Cerebellar nuclear complex (tissue), 1 donor: ENCODE results near the gene SERPINA12.

ENCODE experiments used
- DNase-seq, 2 experiments: peaks; one replicate each; lab custom pipeline; 2025; lab: John Stamatoyannopoulos, UW

Gene SERPINA12, protein sequence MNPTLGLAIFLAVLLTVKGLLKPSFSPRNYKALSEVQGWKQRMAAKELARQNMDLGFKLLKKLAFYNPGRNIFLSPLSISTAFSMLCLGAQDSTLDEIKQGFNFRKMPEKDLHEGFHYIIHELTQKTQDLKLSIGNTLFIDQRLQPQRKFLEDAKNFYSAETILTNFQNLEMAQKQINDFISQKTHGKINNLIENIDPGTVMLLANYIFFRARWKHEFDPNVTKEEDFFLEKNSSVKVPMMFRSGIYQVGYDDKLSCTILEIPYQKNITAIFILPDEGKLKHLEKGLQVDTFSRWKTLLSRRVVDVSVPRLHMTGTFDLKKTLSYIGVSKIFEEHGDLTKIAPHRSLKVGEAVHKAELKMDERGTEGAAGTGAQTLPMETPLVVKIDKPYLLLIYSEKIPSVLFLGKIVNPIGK

DNA sequence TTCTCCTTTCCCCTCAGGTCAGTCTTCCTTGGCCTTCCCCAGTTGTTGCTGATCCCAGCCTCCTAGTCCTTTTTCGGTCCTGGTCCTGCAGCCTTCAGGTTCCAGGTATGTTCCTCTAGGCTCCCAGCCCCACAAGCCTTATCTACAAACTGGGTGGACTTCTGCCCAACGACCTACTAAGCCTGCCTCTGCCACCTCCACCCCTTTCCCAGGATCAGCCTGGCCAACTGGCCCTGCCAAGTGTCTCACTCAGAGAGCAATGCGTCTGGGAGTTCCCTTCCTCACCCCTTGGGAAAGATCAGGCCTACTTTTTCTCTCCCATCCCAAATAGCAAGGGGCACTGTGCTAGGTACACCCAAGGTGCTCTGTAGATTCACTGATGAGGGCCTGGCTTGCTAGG, at the start of gene SERPINA12:
Gene SERPINA12 (minus strand): TSS at position 114 of the 400 bp plus-strand sequence. CDS start 11,072 bp downstream, outside the sequence.
- no peak for DNase-seq

DNA sequence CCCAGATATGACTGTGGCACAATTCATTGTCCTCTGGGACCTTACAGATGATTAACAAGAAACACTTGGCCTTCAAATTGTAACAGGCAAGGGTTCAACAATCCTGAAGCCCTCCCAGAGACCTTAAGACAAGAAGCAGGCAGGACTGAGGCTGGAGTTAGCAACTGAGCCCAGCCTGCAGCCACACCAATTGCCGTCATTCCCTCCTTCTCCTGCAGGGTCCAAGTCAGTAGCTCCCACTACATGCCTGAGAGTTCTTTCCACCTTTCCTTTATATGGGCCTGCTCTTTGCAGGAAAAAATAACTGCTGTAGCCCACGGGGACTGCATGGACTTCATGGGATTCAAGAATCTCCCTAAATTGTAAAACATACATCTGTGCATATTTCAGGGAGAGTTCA, 49.6 kb upstream of the SERPINA12 start:
- DNase-seq = no peak

DNA sequence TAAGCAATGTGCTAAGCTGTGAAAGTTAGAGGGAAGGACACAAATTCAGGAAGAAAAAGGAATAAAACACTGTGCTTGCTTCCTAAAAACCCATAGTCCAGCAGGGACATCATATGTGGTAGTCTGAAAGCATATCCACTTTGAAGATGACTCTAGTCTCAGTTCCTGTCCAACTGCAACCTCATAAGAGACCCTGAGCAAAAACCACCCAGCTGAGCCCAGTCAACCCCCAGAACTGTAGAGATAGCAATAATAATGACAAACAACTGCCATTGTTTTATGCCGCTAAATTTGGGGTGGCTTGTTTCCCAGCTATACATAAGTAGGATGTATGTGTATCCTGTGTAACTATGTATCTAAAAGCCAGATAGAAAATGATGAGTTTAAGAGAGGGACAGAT, 48.1 kb upstream of the SERPINA12 start:
- DNase-seq = no peak

DNA sequence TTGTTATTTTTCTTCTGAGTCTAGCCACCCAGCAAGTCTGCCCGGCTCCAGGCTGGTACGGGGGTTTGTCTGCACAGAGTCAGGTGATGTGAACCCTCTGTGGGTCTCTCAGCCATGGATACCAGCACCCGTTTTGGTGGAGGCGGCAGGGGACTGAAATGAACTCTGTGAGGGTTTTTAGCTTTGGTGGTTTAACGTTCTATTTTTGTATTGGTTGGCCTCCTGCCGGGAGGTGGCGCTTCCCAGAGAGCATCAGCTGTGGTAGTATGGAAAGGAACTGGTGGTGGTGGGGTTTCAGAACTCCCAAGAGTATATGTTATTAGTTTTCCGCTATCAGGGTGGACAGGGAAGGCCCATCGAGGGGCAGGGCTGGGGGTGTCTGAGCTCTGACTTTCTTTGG, 46.7 kb upstream of the SERPINA12 start:
- DNase-seq = no peak

DNA sequence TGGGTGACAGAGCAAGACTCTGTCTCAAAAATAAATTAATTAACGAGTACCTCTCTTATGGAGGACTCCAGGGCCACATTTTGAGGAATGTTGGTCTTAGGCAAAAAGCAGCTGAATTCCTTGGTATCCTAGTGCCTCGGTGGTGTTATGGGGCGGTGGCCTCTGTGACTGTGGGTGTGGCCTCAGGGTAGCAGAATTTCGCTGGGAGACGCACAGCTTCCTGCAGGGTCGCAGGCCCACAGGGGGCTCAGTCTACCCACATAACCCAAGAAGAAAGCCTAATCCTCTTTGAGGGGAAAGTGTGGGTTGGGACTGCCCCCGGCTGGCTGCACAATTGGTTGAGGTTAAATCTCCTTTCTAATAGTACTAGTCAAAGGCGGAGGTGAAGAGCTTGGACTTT, 40.8 kb upstream of the SERPINA12 start:
- DNase-seq = no peak

DNA sequence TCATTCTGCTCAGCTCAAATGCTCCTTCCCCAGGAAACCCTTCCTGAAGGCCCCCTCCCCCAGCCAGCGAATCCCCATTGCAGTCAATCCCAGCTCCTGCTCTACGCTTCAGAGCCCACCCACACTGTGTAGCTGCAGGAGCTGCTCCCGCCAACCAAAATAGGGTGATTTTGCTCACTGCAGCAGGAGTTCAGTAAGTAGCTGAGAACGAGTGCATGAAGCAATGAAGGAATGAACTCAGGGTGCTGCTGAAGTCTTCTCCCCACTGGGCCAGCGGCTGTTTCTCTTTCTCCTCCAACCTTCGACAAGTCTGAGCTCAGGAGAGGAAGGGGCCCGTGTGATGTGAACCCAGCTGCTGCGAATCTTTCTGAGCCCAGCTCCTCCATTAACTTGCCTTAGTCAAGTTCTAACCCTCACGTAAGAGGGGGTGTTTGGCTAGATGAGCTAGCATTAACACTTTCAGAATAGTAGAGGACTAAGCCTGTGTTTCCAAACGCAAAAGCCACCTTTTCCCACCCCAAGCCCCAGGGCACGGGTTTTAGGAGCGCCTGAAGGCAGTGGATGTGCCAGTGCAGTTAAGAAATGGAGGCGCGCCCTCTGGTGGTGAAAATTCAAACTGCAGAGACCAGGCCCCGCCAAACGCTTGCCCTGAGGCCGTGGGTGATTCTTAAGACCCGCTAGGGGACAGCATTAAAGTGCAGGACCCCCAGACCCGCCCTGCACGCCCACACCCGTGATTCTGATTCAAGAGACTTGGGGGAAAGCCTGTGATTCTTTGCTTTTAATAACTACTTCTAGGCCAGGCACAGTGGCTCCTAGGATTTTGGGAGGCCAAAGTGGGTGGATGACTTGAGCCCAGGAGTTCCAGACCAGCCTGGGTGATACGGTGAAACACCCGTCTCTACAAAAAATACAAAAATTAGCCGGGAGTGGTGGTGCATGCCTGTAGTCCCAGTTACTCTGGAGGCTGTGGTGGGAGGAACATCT, 40.0 kb upstream of the SERPINA12 start:
- DNase-seq = no peak

DNA sequence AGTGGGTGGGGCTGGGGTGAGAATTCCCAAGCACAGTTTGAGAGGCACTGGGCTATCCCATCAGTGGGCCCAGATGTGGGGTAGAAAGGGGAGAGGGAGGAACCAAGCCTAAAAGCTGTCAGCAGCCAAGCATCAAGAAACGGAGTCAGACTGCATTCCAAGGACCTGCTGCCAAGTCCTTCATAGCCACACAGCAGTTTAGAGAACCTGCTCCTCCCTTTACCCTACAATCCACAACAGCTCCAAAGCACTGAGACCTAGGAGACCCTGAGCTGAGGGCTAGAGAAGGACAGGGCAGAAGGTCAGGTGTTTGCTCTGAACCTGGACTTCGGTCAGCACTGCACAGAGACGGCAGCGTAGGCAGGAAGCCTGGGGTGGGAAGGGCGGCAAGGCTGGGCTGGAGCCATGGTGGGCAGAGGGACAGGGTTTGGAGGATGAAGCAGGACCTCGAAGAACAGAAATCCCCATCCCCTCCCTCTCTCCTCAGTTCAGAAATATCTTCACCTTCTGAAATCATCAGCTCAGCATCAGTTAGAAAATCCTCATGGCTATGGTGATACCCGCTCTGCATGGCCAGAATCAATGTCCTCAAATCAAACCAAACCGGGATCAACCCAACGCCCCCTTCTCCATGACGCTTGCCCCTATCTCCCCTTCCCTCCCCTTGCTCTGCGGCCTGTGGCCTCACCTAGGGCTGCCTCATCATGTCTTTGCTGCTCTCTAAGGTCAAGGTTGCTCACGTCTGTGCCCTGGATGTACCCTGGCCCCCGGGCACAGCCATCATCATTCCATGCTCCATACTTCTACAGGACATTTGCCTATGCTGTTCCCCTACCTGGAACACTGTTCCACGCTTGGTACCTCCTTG, 39.1 kb upstream of the SERPINA12 start:
- DNase-seq = no peak

DNA sequence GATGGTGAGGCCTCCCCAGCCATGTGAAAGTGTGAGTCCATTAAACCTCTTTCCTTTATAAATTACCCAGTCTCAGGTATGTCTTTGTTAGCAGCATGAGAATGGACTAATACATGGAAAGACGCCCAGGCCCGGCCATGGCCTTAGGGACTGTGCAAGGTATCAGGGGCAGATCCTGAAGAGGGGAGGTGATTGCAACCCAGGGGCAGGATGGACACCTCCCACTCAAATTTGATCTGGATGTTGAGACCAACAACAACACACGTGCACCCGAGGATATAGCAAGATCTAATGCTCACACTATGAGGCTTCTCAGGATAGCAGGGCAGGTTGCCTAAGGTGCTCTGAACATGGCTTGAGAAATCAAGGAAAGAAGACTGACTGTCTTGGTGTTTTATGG, 38.5 kb upstream of the SERPINA12 start:
- DNase-seq = no peak

DNA sequence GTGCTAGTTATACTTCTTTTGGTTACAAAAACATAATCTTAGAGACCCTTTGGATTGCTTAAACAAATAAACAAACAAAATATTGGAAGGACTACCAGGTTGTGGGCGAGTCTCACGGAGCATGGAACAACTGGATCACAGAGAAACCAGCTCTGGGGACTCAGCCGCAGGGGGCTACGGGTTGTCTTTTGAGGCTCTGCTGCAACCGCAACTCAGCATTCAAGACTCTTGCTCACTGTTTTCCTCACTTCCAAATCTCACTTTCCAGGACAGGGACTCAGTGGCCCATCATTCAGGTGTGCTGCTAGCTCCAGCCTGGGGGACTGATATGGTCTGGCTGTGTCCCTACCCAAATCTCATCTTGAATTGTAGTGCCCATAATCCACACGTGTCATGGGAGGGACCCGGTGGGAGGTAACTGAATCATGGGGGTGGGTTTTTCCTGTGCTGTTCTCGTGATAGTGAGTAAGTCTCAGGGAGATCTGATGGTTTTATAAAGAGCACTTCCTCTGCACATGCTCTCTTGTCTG, 37.9 kb upstream of the SERPINA12 start:
- no peak for DNase-seq

DNA sequence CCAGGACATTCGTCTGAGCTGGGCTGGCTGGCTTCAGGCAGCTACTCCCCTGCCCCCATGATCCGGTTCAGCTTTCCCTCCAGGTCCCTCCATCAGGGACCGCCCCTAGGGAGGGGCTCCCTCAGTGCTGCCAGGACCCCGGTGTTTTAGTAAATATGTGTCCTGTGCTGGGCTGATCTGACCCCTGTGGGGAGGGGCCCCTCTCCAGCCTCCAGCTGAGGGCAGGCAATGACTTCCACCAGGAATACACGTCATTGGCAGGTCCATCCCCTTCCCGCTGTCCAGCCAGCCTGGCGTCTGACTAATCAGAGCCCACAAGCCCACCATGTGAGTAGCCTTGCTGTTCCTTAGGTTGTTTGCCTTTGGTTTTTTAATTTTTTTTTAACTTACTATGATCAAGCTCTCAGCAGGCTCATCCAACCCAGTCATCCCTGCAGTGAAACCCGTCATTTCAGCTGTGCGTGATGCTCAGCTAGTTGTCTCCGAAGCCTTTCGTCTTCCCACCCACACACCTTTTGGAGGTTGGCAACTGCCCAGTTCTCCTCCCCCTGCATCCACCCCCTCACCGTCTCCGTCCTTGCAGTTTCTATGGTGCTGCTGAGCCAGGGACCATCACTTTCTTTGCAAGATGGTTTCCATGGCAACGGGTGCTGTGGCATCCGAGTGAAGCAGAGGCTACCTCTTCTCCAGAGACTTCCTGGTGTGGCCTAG, 36.0 kb upstream of the SERPINA12 start:
- DNase-seq = no peak

DNA sequence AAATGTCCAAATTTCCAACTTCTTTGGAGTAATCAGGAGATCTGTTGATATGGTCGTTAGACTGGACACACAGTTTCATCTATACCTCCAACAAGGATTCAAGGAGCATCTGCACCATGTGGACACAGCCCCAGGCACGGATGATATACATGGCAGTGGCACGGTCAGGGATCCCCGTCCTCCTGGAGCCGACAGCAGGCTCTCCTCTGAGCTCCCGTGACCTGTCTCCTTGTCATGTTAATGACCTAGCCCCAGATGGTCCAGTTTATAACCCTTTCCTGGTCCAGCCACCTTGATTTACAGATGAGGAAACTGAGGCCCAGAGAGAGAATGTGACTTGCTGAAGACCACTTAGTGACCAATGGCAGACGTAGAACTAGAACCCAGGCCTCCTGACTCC, 35.5 kb upstream of the SERPINA12 start:
- DNase-seq = no peak

DNA sequence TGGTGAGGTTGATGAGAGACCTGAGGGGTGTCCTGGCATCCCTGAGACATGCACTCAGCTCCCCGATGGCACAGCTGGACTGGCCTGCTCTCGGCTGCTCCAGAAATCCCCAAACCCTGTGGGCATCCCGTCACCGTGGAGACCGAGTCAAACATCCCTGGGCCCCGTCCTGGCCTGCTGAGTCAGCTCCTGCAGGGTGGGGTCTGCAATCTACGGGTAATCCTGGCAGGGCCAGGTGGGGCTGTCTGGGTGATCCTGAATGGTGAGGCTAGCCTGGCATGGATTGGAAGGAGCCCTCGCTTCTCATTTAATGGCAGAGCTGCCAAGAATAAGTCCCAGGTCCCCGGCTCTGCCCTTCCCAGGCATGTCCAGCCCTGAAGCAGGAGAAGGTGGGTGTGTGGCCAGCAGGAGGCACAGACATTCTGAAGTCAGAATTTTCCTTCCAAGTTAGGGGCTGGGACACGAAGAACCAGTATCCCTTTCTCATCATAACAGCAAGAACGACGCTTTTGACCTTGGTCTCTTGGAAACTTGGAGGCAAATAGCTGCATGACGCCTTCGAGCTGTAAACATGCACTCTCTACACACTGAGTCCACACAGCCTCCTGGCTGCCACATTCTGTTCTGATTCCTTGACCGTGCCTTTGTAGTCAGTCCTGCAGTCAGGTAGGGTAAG, 34.3 kb upstream of the SERPINA12 start:
- no peak for DNase-seq

DNA sequence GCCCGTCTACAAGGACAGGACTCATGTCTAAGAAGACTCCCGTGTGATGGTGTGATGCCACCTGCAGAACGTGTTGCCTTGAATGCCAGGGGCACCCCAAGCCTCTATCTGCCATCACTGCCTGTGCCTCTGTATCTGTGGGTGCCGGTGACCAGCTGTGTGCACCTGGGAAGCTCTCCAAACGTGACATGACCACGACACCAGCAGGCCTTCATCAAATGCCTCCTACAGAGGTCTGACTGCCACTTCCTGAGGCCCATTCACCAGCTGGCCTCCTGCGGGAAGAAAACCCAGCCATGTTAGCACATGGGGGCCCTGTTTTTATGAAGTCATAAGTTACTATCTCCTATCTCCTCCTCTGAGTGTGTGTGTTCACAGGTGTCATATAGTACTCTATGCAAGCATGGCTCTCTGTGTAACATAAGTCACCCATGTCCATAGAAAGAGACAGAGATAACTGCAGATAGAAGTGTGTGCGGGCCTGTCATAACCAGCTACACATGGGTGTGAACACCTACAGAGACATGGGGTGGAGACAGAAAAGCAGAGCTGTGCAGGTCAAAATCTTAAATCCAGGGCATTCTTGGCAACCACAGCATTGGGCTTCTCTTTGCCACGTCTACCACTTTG, 33.7 kb upstream of the SERPINA12 start:
- no peak for DNase-seq

DNA sequence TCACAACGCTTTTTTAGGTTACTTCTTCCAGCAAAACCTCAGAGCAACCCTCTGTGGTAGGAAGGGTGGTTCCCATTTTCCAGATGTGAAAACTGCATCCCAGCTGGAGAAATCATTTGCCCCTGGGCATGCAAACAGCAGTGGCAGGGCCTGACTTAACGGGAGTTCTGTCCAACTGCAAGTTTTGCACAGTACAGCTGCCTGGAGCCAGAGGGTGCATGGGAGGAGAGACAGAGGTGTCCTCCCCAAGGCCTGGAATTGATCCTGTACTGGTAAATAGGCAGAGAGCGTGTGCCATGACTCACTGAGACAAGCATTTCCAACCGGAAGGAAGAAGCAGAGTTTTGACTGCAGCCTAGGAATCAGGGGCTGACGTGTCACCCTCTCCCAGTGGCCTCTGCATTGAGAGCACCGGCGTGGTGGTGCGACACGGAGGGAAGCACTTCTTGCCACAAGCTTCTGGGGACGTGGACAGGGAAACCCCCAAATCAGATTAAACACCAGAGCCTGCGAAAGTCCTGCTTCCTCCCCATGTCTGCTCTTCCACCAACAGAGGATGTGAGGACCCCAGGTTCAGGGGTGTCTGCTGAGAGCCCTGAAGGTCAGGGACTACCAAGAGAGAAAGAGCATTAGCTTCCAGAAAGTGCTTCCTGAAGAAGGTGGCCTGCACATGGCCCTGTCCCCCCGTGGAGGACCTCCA, 33.0 kb upstream of the SERPINA12 start:
- DNase-seq = no peak

DNA sequence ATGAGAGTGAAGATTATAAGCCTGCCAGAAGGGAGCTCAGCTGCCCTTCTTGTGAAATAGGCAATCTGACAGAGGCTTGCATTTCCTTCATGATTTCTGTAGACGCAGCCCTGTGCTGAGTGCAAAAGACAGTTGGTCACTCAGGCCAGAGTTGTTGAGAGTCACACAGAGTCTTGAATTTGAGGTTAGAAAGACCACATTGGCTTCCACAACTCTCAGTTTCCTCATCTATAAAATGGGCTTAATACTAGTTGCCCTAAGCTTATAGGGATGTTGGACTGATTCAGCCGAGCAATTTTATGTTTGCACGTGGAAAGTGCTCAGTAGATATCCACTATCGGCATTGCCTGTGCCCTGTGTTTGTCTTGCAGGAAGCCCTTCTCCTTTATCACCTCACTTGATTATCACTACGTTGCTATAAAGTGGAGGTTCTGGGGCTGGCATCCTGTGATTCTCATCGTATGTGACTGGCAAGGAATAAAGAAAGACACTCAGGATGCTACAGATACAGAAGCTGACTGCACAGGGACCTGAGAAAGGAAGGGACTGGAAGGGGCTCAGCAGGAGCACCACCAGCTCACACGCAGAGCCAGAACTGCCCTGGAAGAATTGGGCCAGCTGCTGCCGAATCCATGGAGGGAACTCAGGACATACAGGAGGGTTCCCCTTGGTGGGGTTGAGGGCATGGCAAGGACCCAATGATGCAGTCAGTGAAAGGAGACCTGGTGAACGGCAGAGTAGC, 32.1 kb upstream of the SERPINA12 start:
- DNase-seq = no peak

DNA sequence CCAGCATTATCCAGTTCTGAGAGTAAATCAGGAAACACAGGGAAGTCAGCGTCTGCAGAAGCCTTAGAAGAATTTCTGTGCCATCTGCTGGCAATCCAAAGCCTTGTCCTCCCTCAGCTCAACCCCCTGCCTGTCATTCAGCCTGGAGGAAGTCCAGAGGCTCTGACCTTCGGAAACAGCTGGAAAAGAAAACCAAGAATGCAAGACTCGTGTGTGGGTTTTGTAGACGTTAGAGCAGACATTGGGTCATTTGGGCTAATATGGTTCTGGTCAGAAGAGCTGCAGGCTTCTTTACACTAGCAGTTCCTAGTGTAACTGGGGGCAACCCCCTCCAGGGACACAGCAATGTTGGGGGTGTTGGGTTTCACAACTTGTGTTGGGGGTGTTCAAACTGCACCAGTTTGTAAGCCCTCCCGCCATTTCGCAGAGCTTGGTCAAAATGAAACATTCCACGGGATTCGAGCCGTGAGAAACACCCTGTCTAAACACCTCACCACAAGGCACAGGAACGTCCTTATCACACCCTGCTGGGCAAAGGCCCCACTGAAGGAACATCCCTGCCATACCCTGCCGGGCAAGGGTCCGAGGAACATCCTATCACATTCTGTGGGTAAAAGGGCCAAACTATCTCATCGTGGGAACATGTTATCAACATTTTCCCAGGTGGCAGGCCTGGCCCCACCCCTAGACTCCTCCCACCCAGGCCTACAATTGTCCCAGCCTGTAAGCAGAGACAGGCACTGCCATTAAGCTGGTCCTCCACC, 30.9 kb upstream of the SERPINA12 start:
- DNase-seq = no peak

DNA sequence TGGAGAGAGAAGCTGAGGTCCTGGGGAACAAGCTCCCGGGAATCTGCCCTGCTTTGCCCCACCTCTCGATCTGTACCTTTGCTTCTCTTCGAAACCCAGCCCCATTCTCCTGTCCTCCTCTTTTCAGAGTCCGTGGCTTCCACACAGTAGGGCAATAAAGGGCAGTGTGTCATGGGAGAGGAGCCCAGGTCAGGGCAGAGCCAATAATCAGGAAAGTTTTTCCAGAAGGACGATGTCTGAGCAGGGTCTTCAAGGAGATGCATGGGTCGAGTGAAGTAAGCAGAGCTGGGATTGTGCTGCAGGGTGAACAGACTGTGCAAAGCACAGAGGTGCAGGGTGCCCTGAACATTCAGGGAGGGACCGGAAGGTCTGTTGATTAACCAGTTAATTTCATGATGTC, 29.9 kb upstream of the SERPINA12 start:
- no peak for DNase-seq
